H9 (cell line): ENCODE data around the gene CARD11. TPM values are rescaled to one million over a fixed set of nuclear protein-coding genes. Genes with fewer than 3 reads are reported as not detected.

ENCODE experiments used
- DNase-seq: peaks from one replicate; pipeline ENCODE4 v3.0.0-alpha.2; 2017
- H2AFZ ChIP-seq: one replicate; pipeline ENCODE4 v1.6.1; 2013; ENCODE audit warnings: mild to moderate bottlenecking, low read length, control low read depth, moderate library complexity
- H2AK5ac ChIP-seq: 2 replicates; pipeline ENCODE4 v1.6.1; 2013; ENCODE audit warnings: low read length, control low read depth, mixed read lengths; ENCODE audit not compliant: insufficient read length
- H2BK120ac ChIP-seq: one replicate; pipeline ENCODE4 v1.6.1; 2013; ENCODE audit warnings: low read depth, mild to moderate bottlenecking, low read length, control low read depth, inconsistent platforms; ENCODE audit not compliant: poor library complexity, severe bottlenecking
- H2BK12ac ChIP-seq: 2 replicates; pipeline ENCODE4 v1.6.1; 2013; ENCODE audit warnings: low read length, control low read depth, mixed read lengths, low read depth; ENCODE audit not compliant: insufficient read length
- H2BK15ac ChIP-seq: 2 replicates; pipeline ENCODE4 v1.6.1; 2013; ENCODE audit warnings: low read depth, low read length, control low read depth
- H2BK20ac ChIP-seq: one replicate; pipeline ENCODE4 v1.6.1; 2013; ENCODE audit warnings: low read depth, mild to moderate bottlenecking, low read length, control low read depth, inconsistent platforms; ENCODE audit not compliant: poor library complexity, severe bottlenecking
- H2BK5ac ChIP-seq: 2 replicates; pipeline ENCODE4 v1.6.1; 2013; ENCODE audit warnings: low read length, control low read depth, mixed read lengths; ENCODE audit not compliant: insufficient read length
- H3K14ac ChIP-seq: 2 replicates; pipeline ENCODE4 v1.6.1; 2013; ENCODE audit warnings: low read length, control low read depth; ENCODE audit not compliant: insufficient read depth
- H3K18ac ChIP-seq: 2 replicates; pipeline ENCODE4 v1.6.1; 2013; ENCODE audit warnings: low read depth, mild to moderate bottlenecking, mixed read lengths, low read length, control low read depth; ENCODE audit not compliant: insufficient read length
- H3K23ac ChIP-seq: 2 replicates; pipeline ENCODE4 v1.6.1; 2013; ENCODE audit warnings: low read length, control low read depth, mixed read lengths, low read depth; ENCODE audit not compliant: insufficient read length
- H3K23me2 ChIP-seq: 2 replicates; pipeline ENCODE4 v1.6.1; 2013; ENCODE audit warnings: low read depth, mild to moderate bottlenecking, mixed read lengths, low read length, control low read depth; ENCODE audit not compliant: insufficient read length, poor library complexity, severe bottlenecking
- H3K27ac ChIP-seq: 2 replicates; pipeline ENCODE4 v1.5.1; 2013; ENCODE audit warnings: low read length, control low read depth, mixed read lengths, low read depth; ENCODE audit not compliant: insufficient read length
- H3K27me3 ChIP-seq: 2 replicates; pipeline ENCODE4 v1.6.1; 2013; ENCODE audit warnings: low read length, control low read depth, inconsistent platforms; ENCODE audit not compliant: insufficient read depth
- H3K4ac ChIP-seq: 2 replicates; pipeline ENCODE4 v1.6.1; 2013; ENCODE audit warnings: low read depth, mild to moderate bottlenecking, control low read depth, inconsistent platforms, low read length, moderate library complexity
- H3K4me1 ChIP-seq: 2 replicates; pipeline ENCODE4 v1.6.1; 2013; ENCODE audit warnings: low read length, control low read depth, inconsistent platforms; ENCODE audit not compliant: insufficient read depth
- H3K4me2 ChIP-seq: 2 replicates; pipeline ENCODE4 v1.6.1; 2013; ENCODE audit warnings: low read length, control low read depth, mixed read lengths; ENCODE audit not compliant: insufficient read length, insufficient read depth
- H3K56ac ChIP-seq: 2 replicates; pipeline ENCODE4 v1.6.1; 2013; ENCODE audit warnings: low read depth, mild to moderate bottlenecking, mixed read lengths, low read length, control low read depth; ENCODE audit not compliant: insufficient read length
- H3K79me1 ChIP-seq: 2 replicates; pipeline ENCODE4 v1.6.1; 2013; ENCODE audit warnings: low read depth, mild to moderate bottlenecking, moderate library complexity, low read length, control low read depth, inconsistent platforms; ENCODE audit not compliant: insufficient read depth, poor library complexity, severe bottlenecking
- H3K79me2 ChIP-seq: 2 replicates; pipeline ENCODE4 v1.6.1; 2013; ENCODE audit warnings: low read length, control low read depth, inconsistent platforms; ENCODE audit not compliant: insufficient read depth
- H3K9ac ChIP-seq: 2 replicates; pipeline ENCODE4 v1.6.1; 2013; ENCODE audit warnings: low read length, control low read depth, mixed read lengths; ENCODE audit not compliant: insufficient read length; ENCODE audit errors: extremely low read depth
- H3K9me3 ChIP-seq: one replicate; pipeline ENCODE4 v1.6.1; 2013; ENCODE audit warnings: low read depth, low read length, inconsistent platforms; ENCODE audit not compliant: control insufficient read depth
- H3T11ph ChIP-seq: one replicate; pipeline ENCODE4 v1.6.1; 2013; ENCODE audit warnings: mild to moderate bottlenecking, low read length, control low read depth, inconsistent platforms
- H4K20me1 ChIP-seq: one replicate; pipeline ENCODE4 v1.6.1; 2013; ENCODE audit not compliant: control insufficient read depth, insufficient read length, insufficient read depth
- H4K5ac ChIP-seq: 2 replicates; pipeline ENCODE4 v1.6.1; 2013; ENCODE audit warnings: low read depth, mild to moderate bottlenecking, mixed read lengths, low read length, control low read depth; ENCODE audit not compliant: insufficient read length
- H4K8ac ChIP-seq: replicated peaks from 2 replicates; pipeline ENCODE4 v1.6.1; 2013; ENCODE audit warnings: low read length, control low read depth, mixed read lengths, low read depth; ENCODE audit not compliant: insufficient read length
- H4K91ac ChIP-seq: 2 replicates; pipeline ENCODE4 v1.6.1; 2013; ENCODE audit warnings: low read depth, mild to moderate bottlenecking, moderate library complexity, mixed read lengths, low read length, control low read depth; ENCODE audit not compliant: insufficient read length
- H3K27ac Mint-ChIP-seq, 3 experiments: 2 replicates in 2 of 3; 3 replicates in 1 of 3; pipeline ENCODE4 v1.8.0; 2020 to 2021; ENCODE audit warnings: mixed read lengths in 3 of 3, mild to moderate bottlenecking in 1 of 3, moderate library complexity in 1 of 3
- H3K27me3 Mint-ChIP-seq: 2 replicates; pipeline ENCODE4 v1.8.0; 2021; ENCODE audit warnings: low read depth, mild to moderate bottlenecking, moderate library complexity, mixed read lengths
- H3K36me3 Mint-ChIP-seq, 3 experiments: 2 replicates in 2 of 3; 3 replicates in 1 of 3; pipeline ENCODE4 v1.8.0; 2020 to 2021; ENCODE audit warnings: low read depth in 3 of 3, mixed read lengths in 3 of 3; ENCODE audit not compliant: insufficient read depth in 1 of 3
- H3K4me1 Mint-ChIP-seq, 2 experiments: 2 replicates each; pipeline ENCODE4 v1.8.0; 2020; ENCODE audit warnings: mixed read lengths in 2 of 2
- H3K4me3 Mint-ChIP-seq, 2 experiments: 2 replicates in 1 of 2; 3 replicates in 1 of 2; pipeline ENCODE4 v1.8.0; 2020 to 2021; ENCODE audit warnings: mild to moderate bottlenecking in 2 of 2, mixed read lengths in 2 of 2, moderate library complexity in 1 of 2
- H3K9me3 Mint-ChIP-seq, 2 experiments: 2 replicates in 1 of 2; 3 replicates in 1 of 2; pipeline ENCODE4 v1.8.0; 2020; ENCODE audit warnings: mild to moderate bottlenecking in 2 of 2, mixed read lengths in 2 of 2, moderate library complexity in 1 of 2
- CTCF ChIP-seq: fragments of 200-600 bp; sonication (generic); conservative IDR thresholded peaks from 3 replicates; pipeline ENCODE4 v1.8.0; 2021; ENCODE audit warnings: antibody characterized with exemption, mild to moderate bottlenecking
- WGBS: extraction: QIAGEN DNeasy Blood & Tissue Kit; methylation state at CpG from one replicate; pipeline ENCODE4 v1.1.7; 2013; ENCODE audit warnings: missing lambda C conversion rate, low lambda C conversion rate, mixed read lengths; ENCODE audit not compliant: insufficient read length; ENCODE audit errors: extremely low coverage; 5-methylcytosine and 5-hydroxymethylcytosine counted together
- total RNA-seq: library from RNA; stranded (reverse); gene quantifications from 2 replicates; pipeline ENCODE4 v1.2.1, GENCODE V29; 2021

The CARD11 gene
- total RNA-seq, 1 experiment from 2014 or later, result 20.0 TPM

- no peak overlapping the region for H2BK120ac ChIP-seq
- H3K9me3 Mint-ChIP-seq, result peaks cover 4 to 7% of the 10 kb centered on the region in 2 experiments
- no peak for TF ChIP-seq CTCF
- H3K9ac ChIP-seq, result no peak overlapping the region
- H2BK5ac ChIP-seq, result no peak overlapping the region
- H3K23me2 ChIP-seq, result no peaks in the 10 kb centered on the region
- H3K79me1 ChIP-seq, result no peaks in the 10 kb centered on the region
- WGBS, result no CpG with 5 or more reads among the region's 6 CpGs
- H2AK5ac ChIP-seq, result no peak overlapping the region
- no peak overlapping the region for H3K4me2 ChIP-seq
- H2BK15ac ChIP-seq, result no peak overlapping the region
- no peak overlapping the region for H2BK12ac ChIP-seq
- no peak overlapping the region for H3K4ac ChIP-seq
- H3K4me3 Mint-ChIP-seq, result no peak overlapping the region
- H3K36me3 Mint-ChIP-seq, result peaks cover 9 to 23% (median 18%) of the 10 kb centered on the region in 3 experiments
- H2AFZ ChIP-seq, result no peak overlapping the region
- H3K79me2 ChIP-seq, result no peaks in the 10 kb centered on the region
- no peak overlapping the region for H3K18ac ChIP-seq
- no peak overlapping the region for H4K8ac ChIP-seq
- H3K4me1 Mint-ChIP-seq, result peaks cover 2 to 5% of the 10 kb centered on the region in 2 experiments
- no peak overlapping the region for H3K14ac ChIP-seq
- no peak overlapping the region for H3K27ac ChIP-seq
- no peaks in the 10 kb centered on the region for H4K20me1 ChIP-seq
- H3K56ac ChIP-seq, result no peak overlapping the region
- H3T11ph ChIP-seq, result no peak overlapping the region
- no peak overlapping the region for H3K23ac ChIP-seq
- H4K5ac ChIP-seq, result no peak overlapping the region
- no peaks in the 10 kb centered on the region for H3K9me3 ChIP-seq
- DNase-seq, result no peak
- no peak overlapping the region for H4K91ac ChIP-seq
- H3K27me3 ChIP-seq, result no peaks in the 10 kb centered on the region
- no peak overlapping the region for H2BK20ac ChIP-seq
- H3K27me3 Mint-ChIP-seq, result no peaks in the 10 kb centered on the region; the same call in 1 of the 2 replicates
- no peak overlapping the region for H3K27ac Mint-ChIP-seq
- no peaks in the 10 kb centered on the region for H3K4me1 ChIP-seq
Observed at GRCh38 chr7:2956076-2956475, 87.6 kb downstream of the CARD11 start.
